ENCODE results near the gene ST3GAL2.

ST3GAL2 gene

GRCh38 chr16:70380919-70381603 is 57.8 kb downstream of the ST3GAL2 start:
- H3K9ac ChIP-seq, result peak overlapping the region; percentile 79 to 95 (median 88)
- no peak for TF ChIP-seq Cebpa-rat (IDR thresholded peaks at IDR 0.05)
- peak overlapping the region; percentile 71 to 97 (median 91); a peak in 21 of 22 replicates for H3K27ac ChIP-seq
- no peaks in the 10 kb centered on the region for H3K27me3 ChIP-seq
- H3K9me3 ChIP-seq (replicated peaks in 1 of 11), result no peaks in the 10 kb centered on the region
- H4K20me1 ChIP-seq, result peaks cover 0 to 38% (median 22%) of the 10 kb centered on the region in 11 experiments; a peak in 18 of 22 replicates
- H3K4me1 ChIP-seq, result peaks cover 27 to 51% (median 35%) of the 10 kb centered on the region in 10 experiments
- peak overlapping the region; percentile 84 to 100 (median 96) for H3K4me2 ChIP-seq
- peak overlapping the region; percentile 72 to 84 (median 77) for H3K4me3 ChIP-seq
- H3K36me3 ChIP-seq, result peaks cover 14 to 74% (median 54%) of the 10 kb centered on the region in 11 experiments

DNA sequence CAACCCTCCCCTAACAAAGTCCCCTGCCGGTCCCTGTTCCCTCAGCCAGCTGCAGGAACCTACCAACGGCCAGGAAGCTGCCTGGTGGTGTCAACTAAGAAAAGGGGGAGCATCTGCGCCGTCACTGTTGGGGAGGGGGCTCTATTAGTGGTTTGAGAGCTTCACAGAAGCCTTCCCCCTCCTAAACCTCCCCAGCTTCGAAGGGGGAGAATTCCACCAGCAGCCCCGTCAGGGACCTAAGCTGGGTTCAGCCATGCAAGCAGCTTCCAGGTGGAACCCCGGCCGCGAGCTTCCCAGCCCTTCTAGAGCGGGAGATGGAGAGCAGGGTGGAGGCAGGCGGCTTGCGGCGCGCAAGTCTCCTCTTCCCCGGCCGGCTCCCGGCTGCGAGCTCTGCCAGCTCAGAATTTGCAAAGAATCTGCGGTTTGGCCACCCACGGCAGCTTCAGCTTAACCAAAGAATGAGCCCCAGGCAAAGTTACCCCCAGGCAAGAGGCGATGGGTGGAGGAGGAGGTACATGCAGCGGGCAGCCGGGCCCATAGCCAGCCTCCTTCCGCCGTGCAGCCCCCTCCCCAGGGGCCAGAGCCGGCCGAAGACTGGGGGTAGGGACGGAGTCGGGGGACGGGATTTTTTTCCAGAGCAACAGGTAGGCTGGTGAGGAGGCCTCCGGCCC is 58.5 kb downstream of the ST3GAL2 start:
- H3K9me3 ChIP-seq (replicated peaks in 1 of 11), result no peaks in the 10 kb centered on the region
- H3K27me3 ChIP-seq, result no peaks in the 10 kb centered on the region
- peak overlapping the region; percentile 71 to 97 (median 91); a peak in 21 of 22 replicates for H3K27ac ChIP-seq
- peak overlapping the region; percentile 72 to 84 (median 77) for H3K4me3 ChIP-seq
- peak overlapping the region; percentile 79 to 95 (median 88) for H3K9ac ChIP-seq
- TF ChIP-seq Cebpa-rat (IDR thresholded peaks at IDR 0.05), result no peak
- H4K20me1 ChIP-seq, result peaks cover 0 to 45% (median 29%) of the 10 kb centered on the region in 11 experiments; a peak in 18 of 22 replicates
- peak overlapping the region; percentile 84 to 100 (median 96) for H3K4me2 ChIP-seq
- H3K4me1 ChIP-seq, result peaks cover 32 to 58% (median 42%) of the 10 kb centered on the region in 10 experiments
- H3K36me3 ChIP-seq, result peaks cover 7 to 74% (median 47%) of the 10 kb centered on the region in 11 experiments

GRCh38 chr16:70378869-70379493 is 59.9 kb downstream of the ST3GAL2 start:
- peak overlapping the region in 7 of 11 experiments; percentile 21 to 95 (median 89); a peak in 9 of 22 replicates for H3K9ac ChIP-seq
- H3K27ac ChIP-seq, result peak overlapping the region in 2 of 11 experiments; percentile 91 to 94; a peak in 2 of 22 replicates
- H3K36me3 ChIP-seq, result peaks cover 19 to 74% (median 59%) of the 10 kb centered on the region in 11 experiments
- peaks cover 0 to 54% (median 35%) of the 10 kb centered on the region in 11 experiments; a peak in 18 of 22 replicates for H4K20me1 ChIP-seq
- H3K9me3 ChIP-seq (replicated peaks in 1 of 11), result no peaks in the 10 kb centered on the region
- H3K4me2 ChIP-seq, result peak overlapping the region; percentile 84 to 100 (median 96); a peak in 21 of 22 replicates
- H3K27me3 ChIP-seq, result no peaks in the 10 kb centered on the region
- H3K4me3 ChIP-seq, result peak overlapping the region in 1 of 10 experiments; percentile 83; a peak in 1 of 20 replicates
- H3K4me1 ChIP-seq, result peaks cover 32 to 61% (median 46%) of the 10 kb centered on the region in 10 experiments
- TF ChIP-seq Cebpa-rat (IDR thresholded peaks at IDR 0.05), result no peak

DNA sequence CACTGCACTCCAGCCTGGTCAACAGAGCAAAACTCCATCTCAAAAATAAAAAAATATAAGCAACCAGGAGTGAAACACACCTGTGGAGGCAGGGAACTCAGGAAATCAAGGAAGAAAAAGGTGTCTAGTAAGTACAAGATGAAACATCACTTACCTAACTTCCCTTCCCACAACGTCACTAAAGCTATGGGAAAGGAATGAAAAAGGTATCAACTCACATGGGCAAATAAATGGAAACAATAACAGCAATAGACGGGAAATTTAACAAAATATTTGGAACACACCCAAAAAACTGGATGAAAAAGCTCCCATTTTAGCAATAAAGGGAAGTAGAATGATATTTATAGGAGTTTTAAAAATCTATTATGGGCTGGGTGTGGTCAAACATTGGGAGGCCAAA is 61.1 kb downstream of the ST3GAL2 start:
- H3K27ac ChIP-seq, result no peak overlapping the region
- peaks cover 0 to 54% (median 39%) of the 10 kb centered on the region in 11 experiments; a peak in 18 of 22 replicates for H4K20me1 ChIP-seq
- TF ChIP-seq Cebpa-rat (IDR thresholded peaks at IDR 0.05), result no peak

GRCh38 chr16:70375636-70376611 is 63.0 kb downstream of the ST3GAL2 start:
- H3K4me3 ChIP-seq, result no peak overlapping the region
- H4K20me1 ChIP-seq, result peaks cover 0 to 54% (median 39%) of the 10 kb centered on the region in 11 experiments; a peak in 19 of 22 replicates
- TF ChIP-seq Cebpa-rat (IDR thresholded peaks at IDR 0.05), result no peak
- H3K4me1 ChIP-seq, result peaks cover 24 to 52% (median 38%) of the 10 kb centered on the region in 10 experiments
- peaks cover 39 to 87% (median 69%) of the 10 kb centered on the region in 11 experiments for H3K36me3 ChIP-seq
- peak overlapping the region in 6 of 11 experiments; percentile 2 to 60 (median 16); a peak in 6 of 22 replicates for H3K27ac ChIP-seq
- H3K27me3 ChIP-seq, result no peaks in the 10 kb centered on the region
- peak overlapping the region; percentile 3 to 78 (median 45); a peak in 20 of 22 replicates for H3K4me2 ChIP-seq
- H3K9me3 ChIP-seq (replicated peaks in 1 of 11), result no peaks in the 10 kb centered on the region
- H3K9ac ChIP-seq, result peak overlapping the region in 9 of 11 experiments; percentile 8 to 65 (median 34); a peak in 12 of 22 replicates

More for the DNA sequence above, 61.1 kb downstream of the ST3GAL2 start:
- Histone ChIP-seq H3K36me3 (peaks cover 26 to 75% (median 61%) of the 10 kb centered on the region in 11 experiments), H3K9me3 (replicated peaks in 1 of 11) (no peaks in the 10 kb centered on the region), H3K9ac (no peak overlapping the region), H3K4me1 (peaks cover 32 to 61% (median 46%) of the 10 kb centered on the region in 10 experiments), H3K27me3 (no peaks in the 10 kb centered on the region), H3K4me3 (no peak overlapping the region), H3K4me2 (peak overlapping the region in 2 of 11 experiments; percentile 28 to 29; a peak in 1 of 22 replicates)

DNA sequence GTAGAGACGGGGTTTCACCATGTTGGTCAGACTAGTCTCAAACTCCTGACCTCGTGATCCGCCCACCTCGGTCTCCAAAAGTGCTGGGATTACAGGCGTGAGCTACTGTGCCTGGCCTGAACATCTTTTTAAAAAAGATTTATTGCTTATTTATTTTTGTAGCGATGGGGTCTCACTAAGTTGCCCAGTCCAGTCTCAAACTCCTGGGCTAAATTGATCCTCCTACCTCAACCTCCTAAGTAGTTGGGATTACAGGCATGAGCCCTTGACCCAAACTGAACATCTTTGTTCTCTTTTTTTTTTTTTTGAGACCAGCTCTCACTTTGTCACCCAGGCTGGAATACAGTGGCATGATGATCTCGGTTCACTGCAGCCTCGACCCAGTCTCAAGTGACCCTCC is 64.7 kb downstream of the ST3GAL2 start:
- Histone ChIP-seq H3K27ac (no peak overlapping the region), H3K4me1 (peaks cover 13 to 41% (median 29%) of the 10 kb centered on the region in 10 experiments), H3K9ac (no peak overlapping the region), H3K36me3 (peaks cover 52 to 99% (median 85%) of the 10 kb centered on the region in 11 experiments), H4K20me1 (peaks cover 0 to 44% (median 31%) of the 10 kb centered on the region in 11 experiments; a peak in 19 of 22 replicates), H3K9me3 (replicated peaks in 1 of 11) (no peaks in the 10 kb centered on the region), H3K4me2 (no peak overlapping the region), H3K4me3 (no peak overlapping the region), H3K27me3 (no peaks in the 10 kb centered on the region)
- no peak for TF ChIP-seq Cebpa-rat (IDR thresholded peaks at IDR 0.05)

- no peak overlapping the region for H3K4me3 ChIP-seq
- H3K4me2 ChIP-seq, result no peak overlapping the region
- peaks cover 7 to 31% (median 22%) of the 10 kb centered on the region in 10 experiments; a peak in 18 of 20 replicates for H3K4me1 ChIP-seq
- H3K27me3 ChIP-seq, result no peaks in the 10 kb centered on the region
- H4K20me1 ChIP-seq, result peaks cover 0 to 35% (median 25%) of the 10 kb centered on the region in 11 experiments; a peak in 19 of 22 replicates
- H3K27ac ChIP-seq, result no peak overlapping the region
- no peak for TF ChIP-seq Cebpa-rat (IDR thresholded peaks at IDR 0.05)
- no peaks in the 10 kb centered on the region for H3K9me3 ChIP-seq (replicated peaks in 1 of 11)
- no peak overlapping the region for H3K9ac ChIP-seq
- peaks cover 61 to 99% (median 86%) of the 10 kb centered on the region in 11 experiments for H3K36me3 ChIP-seq
Observed at GRCh38 chr16:70372921-70373728, 65.8 kb downstream of the ST3GAL2 start.

Data from BLaER1 treated with 17β-estradiol and CSF1 and Interleukin-3, amounts not matched to agents 10 nM and 100 nM (cell line).